Measurements from ENCODE around the gene SH3RF3.

Gene SH3RF3

DNA sequence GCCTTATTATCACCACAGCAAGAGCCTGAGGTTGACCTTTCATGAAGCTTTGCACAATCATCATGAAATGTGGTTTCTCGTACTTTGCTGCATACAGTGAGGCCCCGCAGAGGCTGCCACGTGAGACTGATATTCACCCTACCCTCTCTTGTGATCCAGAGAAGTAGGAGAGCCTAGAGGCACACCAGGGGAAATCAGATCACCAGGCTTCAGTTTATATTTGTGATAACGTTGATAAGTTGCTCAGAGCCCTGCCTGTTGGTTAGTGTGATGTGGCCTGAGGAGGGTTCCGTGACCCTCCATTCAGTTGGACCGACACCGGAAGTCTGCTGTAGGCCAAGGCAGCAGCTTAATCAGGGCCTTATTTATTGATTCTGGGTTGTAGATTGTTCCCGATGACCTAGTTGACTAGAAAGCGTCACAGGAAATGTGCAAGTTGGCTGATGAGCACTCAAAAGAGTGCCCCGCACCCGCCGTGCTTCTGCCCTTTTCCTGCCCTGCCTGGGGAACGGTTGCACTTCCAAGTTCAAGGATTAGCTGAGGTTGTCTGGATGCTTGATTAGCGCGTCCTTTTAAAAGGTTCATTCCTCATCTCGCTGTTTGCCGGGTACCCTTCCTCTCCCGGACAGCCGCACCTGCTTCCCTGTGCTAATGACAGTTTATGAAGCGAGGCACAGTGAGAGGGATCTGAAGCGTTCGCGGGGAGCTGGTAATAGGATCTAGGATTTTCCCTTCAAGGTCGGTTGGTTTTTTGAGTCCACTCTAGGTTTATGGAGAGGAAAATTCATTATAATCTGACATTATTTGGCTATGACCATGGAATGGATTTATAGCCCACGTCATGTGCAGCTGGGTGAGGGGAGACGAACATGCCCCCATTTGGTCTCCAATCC, 146.4 kb downstream of the SH3RF3 start:
- DNase-seq (ENCODE audit: low read depth), result no peak
- TF ChIP-seq, protein P1, sequence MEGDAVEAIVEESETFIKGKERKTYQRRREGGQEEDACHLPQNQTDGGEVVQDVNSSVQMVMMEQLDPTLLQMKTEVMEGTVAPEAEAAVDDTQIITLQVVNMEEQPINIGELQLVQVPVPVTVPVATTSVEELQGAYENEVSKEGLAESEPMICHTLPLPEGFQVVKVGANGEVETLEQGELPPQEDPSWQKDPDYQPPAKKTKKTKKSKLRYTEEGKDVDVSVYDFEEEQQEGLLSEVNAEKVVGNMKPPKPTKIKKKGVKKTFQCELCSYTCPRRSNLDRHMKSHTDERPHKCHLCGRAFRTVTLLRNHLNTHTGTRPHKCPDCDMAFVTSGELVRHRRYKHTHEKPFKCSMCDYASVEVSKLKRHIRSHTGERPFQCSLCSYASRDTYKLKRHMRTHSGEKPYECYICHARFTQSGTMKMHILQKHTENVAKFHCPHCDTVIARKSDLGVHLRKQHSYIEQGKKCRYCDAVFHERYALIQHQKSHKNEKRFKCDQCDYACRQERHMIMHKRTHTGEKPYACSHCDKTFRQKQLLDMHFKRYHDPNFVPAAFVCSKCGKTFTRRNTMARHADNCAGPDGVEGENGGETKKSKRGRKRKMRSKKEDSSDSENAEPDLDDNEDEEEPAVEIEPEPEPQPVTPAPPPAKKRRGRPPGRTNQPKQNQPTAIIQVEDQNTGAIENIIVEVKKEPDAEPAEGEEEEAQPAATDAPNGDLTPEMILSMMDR (IDR thresholded peaks at IDR 0.05; ENCODE audit: control insufficient read depth, insufficient read depth, low read depth, low read length, missing control alignments), result no peak
- no peak overlapping the region for H3K4me3 ChIP-seq (ENCODE audit: control insufficient read depth, low read depth, low read length)

DNA sequence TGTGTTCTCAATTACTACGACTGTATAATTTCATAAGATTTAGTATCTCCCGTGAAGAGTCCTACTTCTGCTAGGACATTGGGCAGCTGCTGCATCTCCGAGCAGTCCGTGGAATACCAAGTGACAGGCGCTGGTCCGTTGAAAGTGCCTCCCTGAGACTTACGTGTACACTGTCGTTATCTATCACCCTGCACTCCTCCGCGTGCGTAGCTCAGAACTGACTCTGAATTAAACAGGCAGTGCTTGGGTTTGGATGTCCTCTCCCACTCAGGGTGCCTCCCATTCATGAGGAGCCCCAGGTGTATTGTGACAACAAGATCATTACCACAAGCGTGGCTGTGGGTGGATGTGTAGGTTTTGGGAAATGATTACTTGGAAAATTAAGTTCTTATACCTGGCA, 148.4 kb downstream of the SH3RF3 start:
- TF ChIP-seq, protein P1 (IDR thresholded peaks at IDR 0.05; ENCODE audit: control insufficient read depth, insufficient read depth, low read depth, low read length, missing control alignments), result no peak
- H3K4me3 ChIP-seq (ENCODE audit: control insufficient read depth, low read depth, low read length), result no peak overlapping the region
- DNase-seq (ENCODE audit: low read depth), result no peak

DNA sequence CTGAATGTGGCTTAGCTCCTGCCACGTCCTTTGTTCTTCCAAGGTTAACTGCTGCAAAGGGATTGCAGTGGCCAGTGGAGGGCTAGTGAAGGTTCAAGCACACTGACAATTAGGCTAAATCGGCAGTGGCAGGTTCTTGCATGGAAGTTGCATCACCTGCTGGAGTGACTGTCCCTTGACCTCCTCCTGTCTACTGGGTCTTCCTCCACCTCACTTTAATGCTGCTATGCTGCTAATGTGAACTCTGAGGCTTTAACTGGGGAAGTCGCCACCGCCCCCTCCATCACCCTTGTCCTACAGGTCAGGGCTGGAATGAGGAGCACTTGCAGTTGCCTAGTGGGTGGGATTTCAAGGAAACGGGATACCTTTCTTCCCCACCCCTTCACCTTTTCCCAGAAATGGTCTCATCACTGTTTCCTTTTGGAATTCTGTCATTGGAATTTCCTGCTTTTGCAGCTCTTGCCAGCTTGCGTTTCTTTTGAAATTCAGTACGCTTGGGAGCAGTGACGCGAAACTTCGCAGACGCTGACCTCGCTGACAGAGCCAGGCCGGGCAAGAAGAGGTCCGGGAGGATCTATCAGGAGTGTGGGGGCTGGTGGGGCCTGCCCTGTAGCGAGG, 150.3 kb downstream of the SH3RF3 start:
- TF ChIP-seq, protein P1 (IDR thresholded peaks at IDR 0.05; ENCODE audit: control insufficient read depth, insufficient read depth, low read depth, low read length, missing control alignments), result no peak

DNA sequence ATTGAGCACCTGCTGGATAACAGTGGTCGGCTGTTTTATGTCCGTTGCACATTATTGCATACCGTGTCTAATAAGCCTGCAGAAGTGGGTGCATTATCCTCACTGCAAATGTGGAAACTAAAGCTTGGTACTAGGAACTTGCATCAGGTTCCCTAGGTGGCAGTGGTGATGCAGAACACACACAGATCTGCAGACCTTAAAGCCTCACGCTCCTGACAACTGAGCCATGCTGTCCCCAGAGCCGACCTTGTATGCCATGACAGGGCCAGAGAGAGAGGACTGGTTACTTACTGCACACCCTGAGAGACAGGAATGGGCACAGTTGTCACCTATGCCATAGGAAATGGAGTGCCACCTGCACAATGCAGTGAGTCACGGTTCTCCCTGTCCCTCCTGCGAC, 151.8 kb downstream of the SH3RF3 start:
- H3K4me3 ChIP-seq (ENCODE audit: control insufficient read depth, low read depth, low read length), result no peak overlapping the region
- TF ChIP-seq, protein P1 (IDR thresholded peaks at IDR 0.05; ENCODE audit: control insufficient read depth, insufficient read depth, low read depth, low read length, missing control alignments), result no peak
- DNase-seq (ENCODE audit: low read depth), result no peak

More for the DNA sequence above, 150.3 kb downstream of the SH3RF3 start:
- DNase-seq (ENCODE audit: low read depth), result no peak
- no peak overlapping the region for H3K4me3 ChIP-seq (ENCODE audit: control insufficient read depth, low read depth, low read length)

DNA sequence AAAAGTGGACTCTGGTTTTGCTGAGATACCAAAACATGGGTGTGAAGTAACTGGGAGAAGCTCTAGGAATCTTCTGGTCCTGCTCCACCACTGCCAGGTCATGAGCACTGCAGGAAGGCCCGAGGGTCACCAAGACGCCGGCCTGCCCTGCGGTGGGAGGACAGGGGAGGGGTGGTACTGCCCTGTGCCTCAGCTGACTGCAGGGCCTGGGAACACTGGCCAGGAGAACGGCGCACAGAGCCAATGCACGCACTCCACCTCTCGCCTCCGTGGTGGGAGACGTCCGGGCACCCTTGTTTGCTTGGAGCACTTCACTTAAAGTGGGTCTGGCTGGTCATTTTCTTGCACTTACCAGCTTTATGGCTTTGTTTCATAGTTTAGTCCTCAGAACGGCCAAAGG, 153.4 kb downstream of the SH3RF3 start:
- no peak overlapping the region for H3K4me3 ChIP-seq (ENCODE audit: control insufficient read depth, low read depth, low read length)
- TF ChIP-seq, protein P1 (IDR thresholded peaks at IDR 0.05; ENCODE audit: control insufficient read depth, insufficient read depth, low read depth, low read length, missing control alignments), result no peak
- no peak for DNase-seq (ENCODE audit: low read depth)

DNA sequence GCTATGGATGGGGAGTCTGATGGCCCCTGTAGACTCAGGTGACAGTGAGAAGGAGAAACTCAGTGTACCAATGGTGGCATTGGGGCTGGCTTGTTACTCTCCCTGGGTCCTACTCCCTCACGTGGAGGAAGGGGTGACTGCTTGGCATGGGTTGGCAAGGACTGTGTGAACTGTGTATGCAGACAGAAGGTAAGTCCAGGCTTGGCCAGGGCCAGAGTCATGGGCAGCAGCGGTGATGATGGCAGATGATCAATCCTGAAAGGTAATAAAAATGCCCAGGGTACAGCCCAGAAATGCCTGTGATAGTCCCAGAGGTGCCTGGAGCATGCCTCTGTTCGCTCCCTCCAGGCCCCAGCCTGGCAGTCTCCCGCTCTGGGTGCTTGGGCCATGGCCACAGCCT, 153.9 kb downstream of the SH3RF3 start:
- no peak for DNase-seq (ENCODE audit: low read depth)
- TF ChIP-seq, protein P1 (IDR thresholded peaks at IDR 0.05; ENCODE audit: control insufficient read depth, insufficient read depth, low read depth, low read length, missing control alignments), result no peak
- no peak overlapping the region for H3K4me3 ChIP-seq (ENCODE audit: control insufficient read depth, low read depth, low read length)
